OCI-LY7 (cell line): ENCODE data around the gene RNF152.

Source experiments
- EZH2phosphoT487 ChIP-seq: fragments of 200-600 bp; sonication (generic); IDR thresholded peaks from 2 replicates; pipeline ENCODE4 v1.6.1; 2018; ENCODE audit warnings: low read depth, borderline replicate concordance, mild to moderate bottlenecking, mixed run types, antibody characterized with exemption, low read length, moderate library complexity, mixed read lengths
- TF ChIP-seq, protein P1 (sequence below): fragments of 200-600 bp; sonication (generic); conservative IDR thresholded peaks from 2 replicates; pipeline ENCODE4 v1.5.1; 2014; ENCODE audit warnings: mild to moderate bottlenecking, antibody characterized with exemption, low read length, moderate library complexity, mixed read lengths

DNA sequence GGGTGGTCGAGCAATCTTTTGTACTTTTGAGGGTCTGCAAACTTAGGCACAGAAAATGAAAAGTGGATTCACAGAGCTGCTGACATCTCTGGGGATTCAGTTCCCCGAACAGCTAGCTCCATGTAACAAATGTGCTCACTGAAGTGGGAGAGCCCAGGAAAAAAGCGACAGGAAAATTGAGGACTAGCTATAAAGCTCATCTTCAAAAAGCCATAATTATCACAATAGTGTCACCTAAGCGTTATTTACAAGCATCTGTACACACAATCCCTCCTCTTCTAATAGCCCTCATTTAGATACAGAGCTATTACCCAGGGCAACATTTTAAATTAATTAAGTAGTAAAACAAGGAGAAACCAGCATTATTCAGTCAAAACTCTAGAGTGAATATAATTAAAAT, 36.1 kb downstream of the RNF152 start:
- TF ChIP-seq, protein P1, sequence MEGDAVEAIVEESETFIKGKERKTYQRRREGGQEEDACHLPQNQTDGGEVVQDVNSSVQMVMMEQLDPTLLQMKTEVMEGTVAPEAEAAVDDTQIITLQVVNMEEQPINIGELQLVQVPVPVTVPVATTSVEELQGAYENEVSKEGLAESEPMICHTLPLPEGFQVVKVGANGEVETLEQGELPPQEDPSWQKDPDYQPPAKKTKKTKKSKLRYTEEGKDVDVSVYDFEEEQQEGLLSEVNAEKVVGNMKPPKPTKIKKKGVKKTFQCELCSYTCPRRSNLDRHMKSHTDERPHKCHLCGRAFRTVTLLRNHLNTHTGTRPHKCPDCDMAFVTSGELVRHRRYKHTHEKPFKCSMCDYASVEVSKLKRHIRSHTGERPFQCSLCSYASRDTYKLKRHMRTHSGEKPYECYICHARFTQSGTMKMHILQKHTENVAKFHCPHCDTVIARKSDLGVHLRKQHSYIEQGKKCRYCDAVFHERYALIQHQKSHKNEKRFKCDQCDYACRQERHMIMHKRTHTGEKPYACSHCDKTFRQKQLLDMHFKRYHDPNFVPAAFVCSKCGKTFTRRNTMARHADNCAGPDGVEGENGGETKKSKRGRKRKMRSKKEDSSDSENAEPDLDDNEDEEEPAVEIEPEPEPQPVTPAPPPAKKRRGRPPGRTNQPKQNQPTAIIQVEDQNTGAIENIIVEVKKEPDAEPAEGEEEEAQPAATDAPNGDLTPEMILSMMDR, result no peak
- no peak for TF ChIP-seq EZH2phosphoT487
